H1 (cell line): ENCODE results near the gene SLC7A9. TPM values are rescaled to one million over a fixed set of nuclear protein-coding genes. Genes with fewer than 3 reads are reported as not detected.

ENCODE experiments used
- CTCF ChIA-PET: fragments of 300-600 bp; sonication (Branson Sonifier 250); formaldehyde crosslinking; loops from one replicate; lab custom pipeline; 2021; ENCODE audit not compliant: partially characterized antibody; lab: Charles Lee
- POLR2A ChIA-PET: fragments of 300-600 bp; sonication (Branson Sonifier 250); formaldehyde crosslinking; loops from one replicate; lab custom pipeline; 2021; ENCODE audit warnings: inconsistent platforms; ENCODE audit not compliant: partially characterized antibody; lab: Charles Lee
- DNase-seq, 2 experiments: peaks; one replicate each; pipeline versions ENCODE4 v3.0.0 to v3.0.0-alpha.2; 2010 to 2022; ENCODE audit warnings: low spot score in 2 of 2, low read depth in 1 of 2, mixed read lengths in 1 of 2
- FAIRE-seq: peaks from 2 replicates; lab custom pipeline; 2011; peaks lifted over from hg19 to GRCh38; lab: Jason Lieb, UNC
- H2AFZ ChIP-seq: 2 replicates; pipeline ENCODE4 v1.8.1; 2012; ENCODE audit warnings: low read length, inconsistent platforms
- H2AK5ac ChIP-seq: 2 replicates; pipeline ENCODE4 v1.6.1; 2013; ENCODE audit warnings: low read depth, low read length
- H2BK120ac ChIP-seq: replicated peaks from 2 replicates; pipeline ENCODE3; 2013; ENCODE audit warnings: low read depth, low read length, inconsistent platforms
- H2BK12ac ChIP-seq: 2 replicates; pipeline ENCODE4 v1.6.1; 2013; ENCODE audit warnings: low read depth, low read length
- H2BK15ac ChIP-seq: 2 replicates; pipeline ENCODE4 v1.6.1; 2013; ENCODE audit warnings: low read length
- H2BK20ac ChIP-seq: 2 replicates; pipeline ENCODE4 v1.6.1; 2013; ENCODE audit warnings: low read length
- H2BK5ac ChIP-seq: 2 replicates; pipeline ENCODE4 v1.6.1; 2013; ENCODE audit warnings: low read depth, low read length
- H3K14ac ChIP-seq: 2 replicates; pipeline ENCODE4 v1.6.1; 2013; ENCODE audit warnings: inconsistent platforms; ENCODE audit not compliant: insufficient read length
- H3K18ac ChIP-seq: 2 replicates; pipeline ENCODE4 v1.6.1; 2013; ENCODE audit warnings: low read length; ENCODE audit errors: extremely low read depth
- H3K23ac ChIP-seq: 2 replicates; pipeline ENCODE4 v1.6.1; 2013; ENCODE audit warnings: inconsistent platforms; ENCODE audit not compliant: insufficient read length
- H3K23me2 ChIP-seq: 2 replicates; pipeline ENCODE4 v1.6.1; 2013; ENCODE audit warnings: low read depth, low read length
- H3K27ac ChIP-seq: 2 replicates; pipeline ENCODE4 v1.6.1; 2011; ENCODE audit warnings: low read depth, low read length, inconsistent platforms
- H3K27me3 ChIP-seq, 4 experiments: replicated peaks in 1 of 4; 1 replicate in 1 of 4; 2 replicates in 3 of 4; pipeline versions ENCODE4 v1.6.1 to v1.8.1; 2011 to 2013; ENCODE audit warnings: low read length in 3 of 4, mild to moderate bottlenecking in 3 of 4, inconsistent platforms in 2 of 4, mixed read lengths in 2 of 4, moderate library complexity in 1 of 4; ENCODE audit not compliant: control insufficient read depth in 3 of 4, insufficient read depth in 3 of 4; ENCODE audit errors: extremely low read depth in 1 of 4
- H3K36me3 ChIP-seq, 4 experiments: 2 replicates each; pipeline versions ENCODE4 v1.6.1 to v1.8.1; 2011 to 2013; ENCODE audit warnings: mild to moderate bottlenecking in 4 of 4, low read length in 3 of 4, moderate library complexity in 2 of 4, control low read depth in 1 of 4, inconsistent platforms in 1 of 4; ENCODE audit not compliant: insufficient read depth in 4 of 4, control insufficient read depth in 2 of 4
- H3K4ac ChIP-seq: replicated peaks from 2 replicates; pipeline ENCODE3; 2013; ENCODE audit warnings: low read length, low read depth, mixed read lengths, inconsistent platforms; ENCODE audit not compliant: insufficient read length
- H3K4me1 ChIP-seq, 4 experiments: replicated peaks in 1 of 4; 1 replicate in 1 of 4; 2 replicates in 3 of 4; pipeline versions ENCODE4 v1.6.1 to v1.8.1; 2011 to 2013; ENCODE audit warnings: low read length in 3 of 4, inconsistent platforms in 2 of 4, mixed read lengths in 1 of 4; ENCODE audit not compliant: insufficient read depth in 4 of 4, control insufficient read depth in 3 of 4
- H3K4me2 ChIP-seq, 2 experiments: 2 replicates each; pipeline versions ENCODE4 v1.6.1 to v1.8.1; 2011 to 2013; ENCODE audit warnings: low read depth in 2 of 2, low read length in 2 of 2, control low read depth in 1 of 2, inconsistent platforms in 1 of 2, mild to moderate bottlenecking in 1 of 2; ENCODE audit not compliant: insufficient read depth in 1 of 2
- H3K4me3 ChIP-seq, 4 experiments: fragments of 200-600, 300-600 bp in 1 of 4; sonication (generic), shearing (Covaris generic), sonication (Bioruptor Twin) in 1 of 4; 2 replicates each; pipeline versions ENCODE4 v1.5.1 to v1.8.1; 2011 to 2016; ENCODE audit warnings: low read length in 4 of 4, low read depth in 3 of 4, control low read depth in 2 of 4, inconsistent platforms in 2 of 4, mild to moderate bottlenecking in 2 of 4, mixed read lengths in 1 of 4, moderate library complexity in 1 of 4; ENCODE audit not compliant: insufficient read depth in 2 of 4; ENCODE audit errors: extremely low read depth in 1 of 4
- H3K56ac ChIP-seq: replicated peaks from 2 replicates; pipeline ENCODE3; 2013; ENCODE audit warnings: low read depth, mild to moderate bottlenecking, mixed read lengths, low read length, inconsistent platforms; ENCODE audit not compliant: insufficient read length
- H3K79me1 ChIP-seq: 2 replicates; pipeline ENCODE4 v1.6.1; 2013; ENCODE audit warnings: low read depth, low read length, control low read depth
- H3K79me2 ChIP-seq, 2 experiments: 2 replicates each; pipeline versions ENCODE4 v1.6.1 to v1.8.1; 2012 to 2013; ENCODE audit warnings: low read length in 2 of 2, mild to moderate bottlenecking in 2 of 2, inconsistent platforms in 1 of 2; ENCODE audit not compliant: insufficient read depth in 2 of 2, control insufficient read depth in 1 of 2
- H3K9ac ChIP-seq, 4 experiments: replicated peaks in 1 of 4; 1 replicate in 1 of 4; 2 replicates in 3 of 4; pipeline versions ENCODE4 v1.6.1 to v1.8.1; 2011 to 2013; ENCODE audit warnings: low read depth in 3 of 4, low read length in 3 of 4, control low read depth in 2 of 4, mild to moderate bottlenecking in 2 of 4, moderate library complexity in 2 of 4, inconsistent platforms in 1 of 4; ENCODE audit errors: extremely low read depth in 1 of 4
- H3K9me3 ChIP-seq, 2 experiments: 2 replicates each; pipeline versions ENCODE4 v1.6.1 to v1.8.1; 2012 to 2013; ENCODE audit warnings: mild to moderate bottlenecking in 2 of 2, moderate library complexity in 2 of 2, control low read depth in 1 of 2, inconsistent platforms in 1 of 2, low read depth in 1 of 2, low read length in 1 of 2, mixed read lengths in 1 of 2; ENCODE audit not compliant: insufficient read depth in 2 of 2
- H4K20me1 ChIP-seq, 2 experiments: replicated peaks in 1 of 2; 2 replicates each; pipeline versions ENCODE3 to v1.8.1; 2011 to 2013; ENCODE audit warnings: inconsistent platforms in 2 of 2, low read length in 2 of 2, mild to moderate bottlenecking in 1 of 2; ENCODE audit not compliant: insufficient read depth in 2 of 2, control insufficient read depth in 1 of 2
- H4K5ac ChIP-seq: 2 replicates; pipeline ENCODE4 v1.6.1; 2013; ENCODE audit warnings: low read length, low read depth, mixed read lengths, inconsistent platforms; ENCODE audit not compliant: insufficient read length
- H4K8ac ChIP-seq: 2 replicates; pipeline ENCODE4 v1.8.0; 2013; ENCODE audit warnings: mild to moderate bottlenecking, moderate library complexity, low read length, inconsistent platforms; ENCODE audit not compliant: insufficient read depth; ENCODE audit errors: extremely low read depth
- H4K91ac ChIP-seq: replicated peaks from 2 replicates; pipeline ENCODE3; 2013; ENCODE audit warnings: low read length, mixed read lengths, inconsistent platforms; ENCODE audit not compliant: insufficient read length
- BRCA1 ChIP-seq: IDR thresholded peaks from 2 replicates; pipeline ENCODE4 v1.6.1; 2012; ENCODE audit warnings: low read depth, low read length, improper control_type of control experiment
- CREB1 ChIP-seq: IDR thresholded peaks from 2 replicates; pipeline ENCODE4 v1.6.1; 2012; ENCODE audit warnings: inconsistent platforms
- JUN ChIP-seq: IDR thresholded peaks from 2 replicates; pipeline ENCODE4 v1.6.1; 2011; ENCODE audit warnings: low read depth, mild to moderate bottlenecking, improper control_type of control experiment, low read length
- KDM5A ChIP-seq: fragments of 200-600 bp; IDR thresholded peaks from 2 replicates; pipeline ENCODE4 v1.7.1; 2012; ENCODE audit warnings: mild to moderate bottlenecking, low read length, inconsistent platforms, mixed read lengths
- NANOG ChIP-seq: IDR thresholded peaks from 2 replicates; pipeline ENCODE4 v1.6.1; 2011; ENCODE audit warnings: low read length, low read depth, mild to moderate bottlenecking, inconsistent platforms; ENCODE audit not compliant: insufficient read depth, poor library complexity, severe bottlenecking
- POU5F1 ChIP-seq: IDR thresholded peaks from 2 replicates; pipeline ENCODE4 v1.6.1; 2011; ENCODE audit warnings: low read depth, mild to moderate bottlenecking, low read length, moderate library complexity
- RNF2 ChIP-seq: fragments of 200-900, 300-1000 bp; sonication (generic); IDR thresholded peaks from 2 replicates; pipeline ENCODE4 v1.7.1; 2016; ENCODE audit warnings: borderline replicate concordance, low read depth, mild to moderate bottlenecking, antibody characterized with exemption, low read length; ENCODE audit not compliant: poor library complexity, severe bottlenecking; ENCODE audit errors: missing control alignments
- SUZ12 ChIP-seq: fragments of 200-600 bp; sonication (generic); IDR thresholded peaks from 2 replicates; pipeline ENCODE4 v1.6.1; 2012; ENCODE audit warnings: mild to moderate bottlenecking, inconsistent platforms, low read length, moderate library complexity, mixed read lengths
- TBP ChIP-seq: IDR thresholded peaks from 2 replicates; pipeline ENCODE4 v1.6.1; 2011; ENCODE audit warnings: low read depth, low read length, improper control_type of control experiment
- ZNF274 ChIP-seq: IDR thresholded peaks from 2 replicates; pipeline ENCODE4 v1.7.0; 2012; ENCODE audit warnings: low read length, borderline replicate concordance; ENCODE audit errors: extremely low read depth
- polyA plus RNA-seq, 7 experiments: library from polyadenylated mRNA; depleted of rRNA in 3 of 7; stranded (reverse) in 5 of 7; unstranded in 2 of 7; fragments of >200 nt in 5 of 7; fragments of 200-250 nt in 2 of 7; gene quantifications; 1 replicate in 5 of 7; 2 replicates in 1 of 7; 4 replicates in 1 of 7; pipeline versions ENCODE4 v1.2.1 to v1.2.3, GENCODE V29; 2011 to 2013; ENCODE audit warnings: missing spikeins in 2 of 7, mixed read lengths in 2 of 7
- total RNA-seq: library from RNA; stranded (reverse); fragmentation: NEBNext Ultra II Directional; extraction: Animal tissue kit (Norgen Biotek cat#: 25700); gene quantifications from 2 replicates; pipeline ENCODE4 v1.2.1, GENCODE V29; 2021

Gene SLC7A9
- total and polyA plus RNA-seq, 2 of the 8 experiments (the other 6 are each of a cell fraction or from before 2014, with no cell fraction given): 0.15 TPM; not detected in 1

GRCh38 chr19:32800191-32800590, 69.4 kb downstream of the SLC7A9 start:
- H2AK5ac ChIP-seq: no peak overlapping the region
- H3K23me2 ChIP-seq: no peaks in the 10 kb centered on the region
- H2BK5ac ChIP-seq: no peak overlapping the region
- no peak overlapping the region for H3K27ac ChIP-seq
- H4K5ac ChIP-seq: no peak overlapping the region
- H3K4ac ChIP-seq: no peak overlapping the region
- H4K8ac ChIP-seq: no peak overlapping the region
- POLR2A ChIA-PET: no interaction called here
- TF ChIP-seq KDM5A (no peak), TBP (no peak), RNF2 (no peak), BRCA1 (no peak), JUN (no peak), SUZ12 (no peak), CREB1 (no peak), ZNF274 (no peak), POU5F1 (no peak), NANOG (no peak)
- H3K79me2 ChIP-seq: no peaks in the 10 kb centered on the region
- CTCF ChIA-PET: no interaction called here
- no peak overlapping the region for H3K4me2 ChIP-seq
- H3K4me3 ChIP-seq: no peak overlapping the region
- H3K79me1 ChIP-seq: no peaks in the 10 kb centered on the region
- H2AFZ ChIP-seq: no peak overlapping the region
- H3K18ac ChIP-seq: no peak overlapping the region
- H3K9ac ChIP-seq: no peak overlapping the region
- H4K91ac ChIP-seq: no peak overlapping the region
- H3K4me1 ChIP-seq: 0 out of 7 replicates have a peak, but pooled peaks cover 0 to 2% (median 0%) of the 10 kb centered on the region in 4 experiments
- H2BK15ac ChIP-seq: no peak overlapping the region
- DNase-seq (no peak), FAIRE-seq (no peak)
- H3K36me3 ChIP-seq: no peaks in the 10 kb centered on the region
- no peak overlapping the region for H2BK12ac ChIP-seq
- no peaks in the 10 kb centered on the region for H3K27me3 ChIP-seq
- no peaks in the 10 kb centered on the region for H3K9me3 ChIP-seq
- no peaks in the 10 kb centered on the region for H4K20me1 ChIP-seq
- no peak overlapping the region for H2BK20ac ChIP-seq
- no peak overlapping the region for H3K56ac ChIP-seq
- no peak overlapping the region for H3K23ac ChIP-seq
- H3K14ac ChIP-seq: no peak overlapping the region
- H2BK120ac ChIP-seq: no peak overlapping the region
